K562 (cell line): ENCODE data around the gene ENTREP1. TPM values are rescaled to one million over a fixed set of nuclear protein-coding genes. Genes with fewer than 3 reads are reported as not detected.

Experiments
- ATAC-seq: fragments of 200-7000 bp; cut with Tn5 transposase; 3 replicates; pipeline ENCODE4 v1.9.1; 2020; ENCODE audit warnings: moderate library complexity
- BruUV-seq: library from RNA; stranded (reverse); fragments of 400-500 nt; replicated peaks from 2 replicates; lab custom pipeline; 2021; lab: Mats Ljungman, UMichigan
- CTCF ChIA-PET: fragments of 300-600 bp; formaldehyde crosslinking; extraction: SDS; loops from one replicate; lab custom pipeline; 2021; ENCODE audit warnings: low intra/inter-chr PET ratio; lab: Yijun Ruan, JAX
- POLR2A ChIA-PET: fragments of 300-600, 350-650 bp; sonication (Branson Sonifier 250); formaldehyde crosslinking; extraction: SDS; loops from one replicate; lab custom pipeline; 2021; ENCODE audit warnings: antibody characterized with exemption, inconsistent platforms; lab: Yijun Ruan, JAX
- DNase-seq, 4 experiments: peaks; one replicate each; pipeline versions ENCODE4 v3.0.0 to v3.0.0-alpha.2; 2011 to 2018; ENCODE audit warnings: low spot score in 3 of 4, mixed read lengths in 3 of 4; ENCODE audit errors: extremely low read depth in 1 of 4
- FAIRE-seq: peaks from 2 replicates; lab custom pipeline; 2011; peaks lifted over from hg19 to GRCh38; lab: Jason Lieb, UNC
- H2AFZ ChIP-seq: 2 replicates; pipeline ENCODE4 v1.6.0; 2011; ENCODE audit warnings: low read depth, low read length, control low read depth, inconsistent platforms
- H3K27ac ChIP-seq: fragments of 200-600 bp; 3 replicates; pipeline ENCODE4 v1.8.0; 2011; ENCODE audit warnings: low read depth, mild to moderate bottlenecking, control low read depth, inconsistent platforms, low read length, moderate library complexity, mixed read lengths; ENCODE audit errors: extremely low read depth
- H3K27me3 ChIP-seq, 2 experiments: fragments of 300-600 bp in 1 of 2; 2 replicates in 1 of 2; 3 replicates in 1 of 2; pipeline versions ENCODE4 v1.6.0 to v1.8.0; 2011; ENCODE audit warnings: inconsistent platforms in 2 of 2, low read length in 2 of 2, mild to moderate bottlenecking in 1 of 2, mixed read lengths in 1 of 2, moderate library complexity in 1 of 2; ENCODE audit not compliant: control insufficient read depth in 2 of 2, insufficient read depth in 2 of 2
- H3K36me3 ChIP-seq: fragments of 300-600 bp; 3 replicates; pipeline ENCODE4 v1.8.0; 2011; ENCODE audit warnings: mild to moderate bottlenecking, low read length, inconsistent platforms; ENCODE audit not compliant: control insufficient read depth, insufficient read depth
- H3K4me1 ChIP-seq, 2 experiments: fragments of 200-600 bp in 1 of 2; replicated peaks in 1 of 2; 2 replicates in 1 of 2; 3 replicates in 1 of 2; pipeline versions ENCODE4 v1.5.1 to v1.8.0; 2011; ENCODE audit warnings: inconsistent platforms in 2 of 2, low read length in 2 of 2, mild to moderate bottlenecking in 1 of 2, mixed read lengths in 1 of 2, moderate library complexity in 1 of 2; ENCODE audit not compliant: control insufficient read depth in 2 of 2, insufficient read depth in 2 of 2
- H3K4me2 ChIP-seq: 2 replicates; pipeline ENCODE4 v1.6.1; 2011; ENCODE audit warnings: low read length, control low read depth, inconsistent platforms, mixed read lengths; ENCODE audit not compliant: insufficient read depth
- H3K4me3 ChIP-seq: fragments of 200-600 bp; sonication (generic), shearing (Covaris generic); 2 replicates; pipeline ENCODE4 v1.5.1; 2016; ENCODE audit warnings: control low read depth, inconsistent platforms
- H3K79me2 ChIP-seq: fragments of 200-600 bp; 3 replicates; pipeline ENCODE4 v1.8.0; 2011; ENCODE audit warnings: low read length, inconsistent platforms; ENCODE audit not compliant: control insufficient read depth, insufficient read depth
- H3K9ac ChIP-seq, 2 experiments: 2 replicates each; pipeline versions ENCODE4 v1.6.0 to v1.6.1; 2011; ENCODE audit warnings: low read depth in 2 of 2, low read length in 2 of 2, control low read depth in 1 of 2, inconsistent platforms in 1 of 2, mild to moderate bottlenecking in 1 of 2, mixed read lengths in 1 of 2; ENCODE audit not compliant: insufficient read depth in 1 of 2
- H3K9me1 ChIP-seq: one replicate; pipeline ENCODE4 v1.6.0; 2011; ENCODE audit warnings: inconsistent platforms, mild to moderate bottlenecking, low read length, moderate library complexity; ENCODE audit not compliant: control insufficient read depth, insufficient read depth
- H3K9me3 ChIP-seq: replicated peaks from 2 replicates; pipeline ENCODE4 v1.5.1; 2011; ENCODE audit warnings: low read depth, low read length, inconsistent platforms; ENCODE audit not compliant: control insufficient read depth, insufficient read depth
- H4K20me1 ChIP-seq: replicated peaks from 2 replicates; pipeline ENCODE4 v1.6.1; 2011; ENCODE audit warnings: low read length, inconsistent platforms, mixed read lengths; ENCODE audit not compliant: control insufficient read depth, insufficient read depth
- FOSL1 ChIP-seq: fragments of 200-800 bp; sonication (Bioruptor generic); conservative IDR thresholded peaks from 2 replicates; pipeline ENCODE4 v1.6.1; 2016; ENCODE audit warnings: missing genetic modification characterization, missing compliant biosample characterization
- FOXJ2 ChIP-seq: fragments of 200-800 bp; sonication (Bioruptor generic); IDR thresholded peaks from 2 replicates; pipeline ENCODE4 v1.6.1; 2016; ENCODE audit warnings: missing genetic modification characterization, missing compliant biosample characterization
- HMGN3 ChIP-seq: IDR thresholded peaks from 2 replicates; pipeline ENCODE4 v1.6.1; 2011; ENCODE audit warnings: borderline replicate concordance, low read depth, mild to moderate bottlenecking, mixed read lengths, low read length; ENCODE audit not compliant: insufficient read length; ENCODE audit errors: extremely low read depth
- NBN ChIP-seq: fragments of 450-650 bp; IDR thresholded peaks from 2 replicates; pipeline ENCODE4 v1.6.1; 2016; ENCODE audit warnings: low read depth, mild to moderate bottlenecking
- POLR2B ChIP-seq: fragments of 450-650 bp; IDR thresholded peaks from 2 replicates; pipeline ENCODE4 v1.6.1; 2018; ENCODE audit warnings: low read depth; ENCODE audit not compliant: partially characterized antibody
- PREB ChIP-seq: sonication (generic); formaldehyde crosslinking; IDR thresholded peaks from 2 replicates; pipeline ENCODE4 v1.8.1; 2023; ENCODE audit warnings: mild to moderate bottlenecking, missing genetic modification reagents
- RBM25 ChIP-seq: fragments of 200-400 bp; formaldehyde crosslinking; IDR thresholded peaks from 2 replicates; pipeline ENCODE4 v1.6.1; 2018; ENCODE audit warnings: low read length, low read depth, moderate library complexity; ENCODE audit not compliant: severe bottlenecking
- TAL1 ChIP-seq: fragments of 450-650 bp; IDR thresholded peaks from 2 replicates; pipeline ENCODE4 v1.6.1; 2016; ENCODE audit warnings: mild to moderate bottlenecking
- TRIM24 ChIP-seq, 2 experiments: fragments of 450-650 bp; IDR thresholded peaks; 2 replicates each; pipeline ENCODE4 v1.6.1; 2016
- TRIM28 ChIP-seq: fragments of 450-650 bp; IDR thresholded peaks from 2 replicates; pipeline ENCODE4 v1.6.1; 2017
- XRCC5 ChIP-seq: fragments of 200-400 bp; formaldehyde crosslinking; IDR thresholded peaks from 2 replicates; pipeline ENCODE4 v1.6.1; 2017; ENCODE audit warnings: low read depth, mild to moderate bottlenecking, low read length
- ZNF274 ChIP-seq: IDR thresholded peaks from 2 replicates; pipeline ENCODE4 v1.6.1; 2011; ENCODE audit warnings: low read depth, mild to moderate bottlenecking, low read length, moderate library complexity, borderline replicate concordance
- WGBS: fragments of 100-300 bp; shearing (Covaris generic); methylation state at CpG from one replicate; pipeline ENCODE4 v1.1.6; 2016; ENCODE audit warnings: low coverage, mixed read lengths; ENCODE audit not compliant: insufficient coverage; ENCODE audit errors: missing lambda C conversion rate; 5-methylcytosine and 5-hydroxymethylcytosine counted together
- in situ Hi-C: fragments of 300-500 bp; cut with MboI; formaldehyde crosslinking; loops from 4 replicates; pipeline ENCODE4 v1.15.0; 2018; ENCODE audit warnings: inconsistent platforms, mixed read lengths
- intact Hi-C: fragments of 100-400 bp; cut with micrococcal nuclease; formaldehyde crosslinking; loops from 2 replicates; pipeline ENCODE4 v1.14.2; 2022
- polyA plus RNA-seq, 8 experiments: library from polyadenylated mRNA; depleted of rRNA in 4 of 8; stranded (reverse) in 5 of 8; unstranded in 3 of 8; fragments of >200 nt; fragmentation: Nextera tagmentation in 2 of 8; fragmentation: Illumina TruSeq in 1 of 8; extraction: Ambion mirVana in 2 of 8; extraction: Trizol in 1 of 8; gene quantifications; 2 replicates each; pipeline versions ENCODE4 v1.2.1 to v1.2.3, GENCODE V29; 2011 to 2014; ENCODE audit warnings: inconsistent platforms in 1 of 8, missing spikeins in 1 of 8
- total RNA-seq, 7 experiments: library from RNA; depleted of rRNA in 6 of 7; stranded (reverse); fragments of >200 nt in 6 of 7; fragmentation: Illumina TruSeq in 2 of 7; extraction: Trizol in 2 of 7; gene quantifications; 2 replicates each; pipeline versions ENCODE4 v1.2.1 to v1.2.3, GENCODE V29; 2011 to 2021; ENCODE audit warnings: low replicate concordance in 1 of 7
- TF ChIP-seq, protein P1 (sequence below): fragments of 450-650 bp; IDR thresholded peaks from 2 replicates; pipeline ENCODE4 v1.6.1; 2018; ENCODE audit not compliant: partially characterized antibody
- TF ChIP-seq, protein P2 (sequence below): fragments of 250-450 bp; sonication (Bioruptor Pico); IDR thresholded peaks from 2 replicates; pipeline ENCODE4 v1.5.0; 2021

Gene ENTREP1
- total and polyA plus RNA-seq, 9 of the 15 experiments (the other 6 are each of a cell fraction or from before 2014, with no cell fraction given): not detected

GRCh38 chr9:69323861-69324260 lies 1.2 kb upstream of the ENTREP1 start:
- peaks cover 0 to 7% of the 10 kb centered on the region in 2 experiments; a peak in 1 of 5 replicates for H3K4me1 ChIP-seq
- intact Hi-C loops (no loop called here), in situ Hi-C loops (no loop called here)
- H3K27ac ChIP-seq: no peak overlapping the region
- WGBS: 8% methylated on average over 2 of the region's 2 CpGs
- ChIA-PET POLR2A (no interaction called here), CTCF (no interaction called here)
- no peaks in the 10 kb centered on the region for H3K9me1 ChIP-seq
- H3K9me3 ChIP-seq: no peaks in the 10 kb centered on the region
- no TSS peak for BruUV-seq
- no peaks in the 10 kb centered on the region for H3K79me2 ChIP-seq
- H3K4me3 ChIP-seq: no peak overlapping the region
- no peaks in the 10 kb centered on the region for H4K20me1 ChIP-seq
- no peak for FAIRE-seq
- peaks cover 10 to 24% of the 10 kb centered on the region in 2 experiments; a peak in 4 of 5 replicates for H3K27me3 ChIP-seq
- H3K36me3 ChIP-seq: no peaks in the 10 kb centered on the region
- no peak for ATAC-seq
- no peak overlapping the region for H3K4me2 ChIP-seq
- H2AFZ ChIP-seq: no peak overlapping the region
- no peak for DNase-seq
- TF ChIP-seq, protein P1, sequence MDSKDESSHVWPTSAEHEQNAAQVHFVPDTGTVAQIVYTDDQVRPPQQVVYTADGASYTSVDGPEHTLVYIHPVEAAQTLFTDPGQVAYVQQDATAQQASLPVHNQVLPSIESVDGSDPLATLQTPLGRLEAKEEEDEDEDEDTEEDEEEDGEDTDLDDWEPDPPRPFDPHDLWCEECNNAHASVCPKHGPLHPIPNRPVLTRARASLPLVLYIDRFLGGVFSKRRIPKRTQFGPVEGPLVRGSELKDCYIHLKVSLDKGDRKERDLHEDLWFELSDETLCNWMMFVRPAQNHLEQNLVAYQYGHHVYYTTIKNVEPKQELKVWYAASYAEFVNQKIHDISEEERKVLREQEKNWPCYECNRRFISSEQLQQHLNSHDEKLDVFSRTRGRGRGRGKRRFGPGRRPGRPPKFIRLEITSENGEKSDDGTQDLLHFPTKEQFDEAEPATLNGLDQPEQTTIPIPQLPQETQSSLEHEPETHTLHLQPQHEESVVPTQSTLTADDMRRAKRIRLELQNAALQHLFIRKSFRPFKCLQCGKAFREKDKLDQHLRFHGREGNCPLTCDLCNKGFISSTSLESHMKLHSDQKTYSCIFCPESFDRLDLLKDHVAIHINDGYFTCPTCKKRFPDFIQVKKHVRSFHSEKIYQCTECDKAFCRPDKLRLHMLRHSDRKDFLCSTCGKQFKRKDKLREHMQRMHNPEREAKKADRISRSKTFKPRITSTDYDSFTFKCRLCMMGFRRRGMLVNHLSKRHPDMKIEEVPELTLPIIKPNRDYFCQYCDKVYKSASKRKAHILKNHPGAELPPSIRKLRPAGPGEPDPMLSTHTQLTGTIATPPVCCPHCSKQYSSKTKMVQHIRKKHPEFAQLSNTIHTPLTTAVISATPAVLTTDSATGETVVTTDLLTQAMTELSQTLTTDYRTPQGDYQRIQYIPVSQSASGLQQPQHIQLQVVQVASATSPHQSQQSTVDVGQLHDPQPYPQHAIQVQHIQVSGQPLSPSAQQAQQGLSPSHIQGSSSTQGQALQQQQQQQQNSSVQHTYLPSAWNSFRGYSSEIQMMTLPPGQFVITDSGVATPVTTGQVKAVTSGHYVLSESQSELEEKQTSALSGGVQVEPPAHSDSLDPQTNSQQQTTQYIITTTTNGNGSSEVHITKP: no peak
- TF ChIP-seq FOSL1 (tag) (no peak), FOXJ2 (tag) (no peak), POLR2B (no peak), ZNF274 (no peak), NBN (no peak), TRIM28 (no peak), PREB (CRISPR knock-in tag) (no peak), RBM25 (no peak), XRCC5 (no peak), TRIM24 (IDR thresholded peaks at IDR 0.05) (no peak), HMGN3 (no peak), TAL1 (no peak)
- TF ChIP-seq, protein P2, sequence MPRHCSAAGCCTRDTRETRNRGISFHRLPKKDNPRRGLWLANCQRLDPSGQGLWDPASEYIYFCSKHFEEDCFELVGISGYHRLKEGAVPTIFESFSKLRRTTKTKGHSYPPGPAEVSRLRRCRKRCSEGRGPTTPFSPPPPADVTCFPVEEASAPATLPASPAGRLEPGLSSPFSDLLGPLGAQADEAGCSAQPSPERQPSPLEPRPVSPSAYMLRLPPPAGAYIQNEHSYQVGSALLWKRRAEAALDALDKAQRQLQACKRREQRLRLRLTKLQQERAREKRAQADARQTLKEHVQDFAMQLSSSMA (CRISPR knock-in tag): no peak
- TF ChIP-seq, all 486 proteins: peak for 0
- no peak overlapping the region for H3K9ac ChIP-seq
